GM18511 (cell line): ENCODE data around the gene PADI4.
"Not testable (repeated sequence)": the region's sequence is repeated elsewhere in the genome, so short reads cannot be mapped to it uniquely, and the experiment has no call there.

ENCODE experiments used
- ATAC-seq: cut with Tn5 transposase; IDR thresholded peaks from one replicate; pipeline ENCODE4 v1.9.1; 2021; ENCODE audit warnings: mild to moderate bottlenecking, moderate library complexity; ENCODE audit not compliant: unreplicated experiment

PADI4 gene

GRCh38 chr1:17375651-17376050 is 67.7 kb downstream of the PADI4 start:
- no peak for ATAC-seq

GRCh38 chr1:17377325-17377953 is 69.4 kb downstream of the PADI4 start:
- ATAC-seq = no peak

- ATAC-seq = no peak
These were observed 73.2 kb downstream of the PADI4 start for GRCh38 chr1:17381161-17381560.

- ATAC-seq = no peak
These were observed 84.3 kb downstream of the PADI4 start for GRCh38 chr1:17392199-17392740.

GRCh38 chr1:17393230-17393629 is 85.2 kb downstream of the PADI4 start:
- no peak for ATAC-seq

GRCh38 chr1:17397910-17398695 is 90.1 kb downstream of the PADI4 start:
- no peak for ATAC-seq

GRCh38 chr1:17400725-17401341 is 92.8 kb downstream of the PADI4 start:
- no peak for ATAC-seq

- ATAC-seq = no peak
These were observed 93.8 kb downstream of the PADI4 start for GRCh38 chr1:17401841-17402240.

GRCh38 chr1:17403081-17403480 is 95.1 kb downstream of the PADI4 start:
- no peak for ATAC-seq

- ATAC-seq = no peak
These were observed 96.2 kb downstream of the PADI4 start for GRCh38 chr1:17404034-17404684.

- no peak for ATAC-seq
These were observed 96.8 kb downstream of the PADI4 start for GRCh38 chr1:17404820-17405219.

- no peak for ATAC-seq
These were observed 98.1 kb downstream of the PADI4 start for GRCh38 chr1:17405898-17406759.

GRCh38 chr1:17406760-17407475 is 98.9 kb downstream of the PADI4 start:
- ATAC-seq = not testable (repeated sequence)

- not testable (repeated sequence) for ATAC-seq
These were observed 100.0 kb downstream of the PADI4 start for GRCh38 chr1:17407786-17408514.

GRCh38 chr1:17409391-17409811 is 101.4 kb downstream of the PADI4 start:
- ATAC-seq = no peak

- no peak for ATAC-seq
These were observed 104.3 kb downstream of the PADI4 start for GRCh38 chr1:17412093-17412870.
